GM12878 (cell line): Measurements from ENCODE around the gene ACTA2. TPM values are rescaled to one million over a fixed set of nuclear protein-coding genes. Genes with fewer than 3 reads are reported as not detected.

Experiments used
- ATF3 ChIP-seq: IDR thresholded peaks from 2 replicates; pipeline ENCODE4 v1.6.1; 2011; ENCODE audit warnings: low read depth, mild to moderate bottlenecking, low read length, moderate library complexity, borderline replicate concordance; ENCODE audit errors: extremely low read depth
- BCLAF1 ChIP-seq: fragments of 450-650 bp; IDR thresholded peaks from 2 replicates; pipeline ENCODE4 v1.6.1; 2017; ENCODE audit warnings: antibody characterized with exemption, mild to moderate bottlenecking, moderate library complexity
- BMI1 ChIP-seq: fragments of 450-650 bp; IDR thresholded peaks from 2 replicates; pipeline ENCODE4 v1.6.1; 2016; ENCODE audit warnings: mild to moderate bottlenecking, moderate library complexity, borderline replicate concordance
- CUX1 ChIP-seq: IDR thresholded peaks from 2 replicates; pipeline ENCODE4 v1.6.1; 2012; ENCODE audit warnings: improper control_type of control experiment, low read depth, low read length; ENCODE audit not compliant: insufficient replicate concordance
- ESRRA ChIP-seq: IDR thresholded peaks from 2 replicates; pipeline ENCODE4 v1.6.1; 2012; ENCODE audit warnings: mild to moderate bottlenecking, low read length, improper control_type of control experiment
- IKZF2 ChIP-seq, 2 experiments: fragments of 450-650 bp; IDR thresholded peaks; 2 replicates each; pipeline ENCODE4 v1.6.1; 2017; ENCODE audit warnings: mild to moderate bottlenecking in 2 of 2, moderate library complexity in 2 of 2
- MTA2 ChIP-seq: fragments of 450-650 bp; IDR thresholded peaks from 2 replicates; pipeline ENCODE4 v1.6.1; 2016; ENCODE audit warnings: low read depth, mild to moderate bottlenecking, moderate library complexity
- MYB ChIP-seq: fragments of 150-350 bp; IDR thresholded peaks from 2 replicates; pipeline ENCODE4 v1.6.1; 2014; ENCODE audit warnings: mild to moderate bottlenecking, low read depth, low read length, borderline replicate concordance
- NFIC ChIP-seq: IDR thresholded peaks from 2 replicates; pipeline ENCODE4 v1.6.1; 2012; ENCODE audit warnings: low read depth, mild to moderate bottlenecking, inconsistent platforms, low read length, moderate library complexity
- NFYB ChIP-seq: IDR thresholded peaks from 2 replicates; pipeline ENCODE4 v1.6.1; 2011; ENCODE audit warnings: low read depth, mild to moderate bottlenecking, low read length, improper control_type of control experiment, moderate library complexity; ENCODE audit not compliant: insufficient read depth
- PAX5 ChIP-seq: IDR thresholded peaks from 2 replicates; pipeline ENCODE4 v1.6.1; 2011; ENCODE audit warnings: low read depth, low read length, borderline replicate concordance
- POLR2AphosphoS5 ChIP-seq: IDR thresholded peaks from 2 replicates; pipeline ENCODE4 v1.6.1; 2011; ENCODE audit warnings: mild to moderate bottlenecking, low read length, inconsistent platforms
- PRDM15 ChIP-seq: fragments of 450-650 bp; formaldehyde crosslinking; IDR thresholded peaks from 2 replicates; pipeline ENCODE4 v1.4.0; 2020; ENCODE audit warnings: mild to moderate bottlenecking, moderate library complexity
- RBBP5 ChIP-seq: fragments of 200-600 bp; sonication (generic); conservative IDR thresholded peaks from 2 replicates; pipeline ENCODE4 v1.6.1; 2016
- RELA ChIP-seq: fragments of 450-650 bp; IDR thresholded peaks from 2 replicates; pipeline ENCODE4 v1.8.0; 2014; ENCODE audit warnings: borderline replicate concordance; ENCODE audit not compliant: partially characterized antibody
- SIX5 ChIP-seq: IDR thresholded peaks from 2 replicates; pipeline ENCODE4 v1.6.1; 2011; ENCODE audit warnings: mild to moderate bottlenecking, low read depth, low read length, moderate library complexity; ENCODE audit not compliant: severe bottlenecking
- SMAD5 ChIP-seq: IDR thresholded peaks from 2 replicates; pipeline ENCODE4 v1.6.1; 2016; ENCODE audit warnings: antibody characterized with exemption, low read depth
- SMARCA5 ChIP-seq: fragments of 450-650 bp; IDR thresholded peaks from 2 replicates; pipeline ENCODE4 v1.6.1; 2017; ENCODE audit warnings: mild to moderate bottlenecking
- YBX1 ChIP-seq: fragments of 450-650 bp; IDR thresholded peaks from 2 replicates; pipeline ENCODE4 v1.6.1; 2016; ENCODE audit warnings: antibody characterized with exemption
- ZNF274 ChIP-seq: IDR thresholded peaks from one replicate; pipeline ENCODE4 v1.8.0; 2011; ENCODE audit not compliant: insufficient read length, insufficient read depth
- polyA plus RNA-seq, 11 experiments: library from polyadenylated mRNA; depleted of rRNA in 4 of 11; unstranded in 6 of 11; stranded (reverse) in 5 of 11; fragments of >200 nt; fragmentation: Nextera tagmentation in 4 of 11; fragmentation: Illumina TruSeq in 1 of 11; extraction: Ambion mirVana in 4 of 11; extraction: Trizol in 1 of 11; gene quantifications; 1 replicate in 1 of 11; 2 replicates in 10 of 11; pipeline versions ENCODE4 v1.2.1 to v1.2.3, GENCODE V29; 2011 to 2016; ENCODE audit warnings: inconsistent platforms in 2 of 11, missing spikeins in 2 of 11, low read depth in 1 of 11
- total RNA-seq, 4 experiments: library from RNA; depleted of rRNA in 3 of 4; stranded (reverse); fragments of >200 nt in 3 of 4; fragmentation: Illumina TruSeq in 1 of 4; extraction: Trizol in 1 of 4; gene quantifications; 2 replicates each; pipeline versions ENCODE4 v1.2.1 to v1.2.3, GENCODE V29; 2013 to 2021

ACTA2 gene
- total and polyA plus RNA-seq, 10 of the 15 experiments (the other 5 are each of a cell fraction or from before 2014, with no cell fraction given): 7.4 to 78.2 (median 32.4) TPM

- TF ChIP-seq BCLAF1: no peak
- no peak for TF ChIP-seq SMARCA5
- no peak for TF ChIP-seq SMAD5
- peak; percentile 34; the same call in 1 of the 2 replicates for TF ChIP-seq MTA2
- no peak for TF ChIP-seq PAX5
- TF ChIP-seq IKZF2 (IDR thresholded peaks at IDR 0.05): peak; percentile 68 to 81
- no peak for TF ChIP-seq RBBP5
- TF ChIP-seq CUX1: no peak
- no peak for TF ChIP-seq SIX5
- TF ChIP-seq ATF3: no peak
- no peak for TF ChIP-seq MYB
- no peak for TF ChIP-seq ZNF274
- no peak for TF ChIP-seq YBX1
- no peak for TF ChIP-seq RELA
- TF ChIP-seq PRDM15 (CRISPR knock-in tag): no peak
- TF ChIP-seq POLR2AphosphoS5: no peak
- no peak for TF ChIP-seq BMI1
- TF ChIP-seq NFIC: peak; percentile 71
- no peak for TF ChIP-seq ESRRA
- TF ChIP-seq NFYB: no peak
These were observed 7.8 kb downstream of the ACTA2 start (continued) for GRCh38 chr10:88944813-88945212.
